KMS-11 (cell line): ENCODE data around the gene CDK6.
A peak's percentile ranks its signal among the peaks of the same experiment; 100 is the strongest.
"Not testable (repeated sequence)": the region's sequence is repeated elsewhere in the genome, so short reads cannot be mapped to it uniquely, and the experiment has no call there.

Source experiments
- H2AFZ ChIP-seq: fragments of 200-600 bp; sonication (generic); 2 replicates; pipeline ENCODE4 v1.6.1; 2016; ENCODE audit warnings: antibody characterized with exemption, mixed run types, low read depth
- H3K27ac ChIP-seq: fragments of 200-600 bp; sonication (generic); 2 replicates; pipeline ENCODE4 v1.6.1; 2016; ENCODE audit warnings: mild to moderate bottlenecking, mixed run types
- H3K27me3 ChIP-seq: fragments of 200-600 bp; sonication (generic); 2 replicates; pipeline ENCODE4 v1.6.1; 2017; ENCODE audit warnings: mild to moderate bottlenecking, low read depth, mixed run types, moderate library complexity; ENCODE audit not compliant: insufficient read depth
- H3K36me3 ChIP-seq: fragments of 200-600 bp; sonication (generic); 2 replicates; pipeline ENCODE4 v1.6.1; 2017; ENCODE audit warnings: mild to moderate bottlenecking, mixed run types; ENCODE audit not compliant: insufficient read depth
- H3K4me1 ChIP-seq: fragments of 200-600 bp; sonication (generic); 2 replicates; pipeline ENCODE4 v1.6.1; 2016; ENCODE audit warnings: mild to moderate bottlenecking, low read depth, mixed run types; ENCODE audit not compliant: poor library complexity, severe bottlenecking
- H3K4me2 ChIP-seq: fragments of 200-600 bp; sonication (generic); 2 replicates; pipeline ENCODE4 v1.7.0; 2016; ENCODE audit warnings: mild to moderate bottlenecking, mixed run types
- H3K4me3 ChIP-seq: fragments of 200-600 bp; sonication (generic); IDR thresholded peaks from 2 replicates; pipeline ENCODE4 v1.6.1; 2017; ENCODE audit warnings: low read depth, low read length, mixed read lengths; ENCODE audit not compliant: insufficient read depth
- H3K79me2 ChIP-seq: fragments of 200-600 bp; sonication (generic); 2 replicates; pipeline ENCODE4 v1.6.1; 2016; ENCODE audit warnings: low read depth, mixed run types; ENCODE audit not compliant: insufficient read depth
- H3K9ac ChIP-seq: fragments of 200-600 bp; sonication (generic); 2 replicates; pipeline ENCODE4 v1.6.1; 2016; ENCODE audit warnings: mild to moderate bottlenecking, mixed run types
- H4K20me1 ChIP-seq: fragments of 200-600 bp; sonication (generic); 2 replicates; pipeline ENCODE4 v1.6.1; 2016; ENCODE audit warnings: mild to moderate bottlenecking, mixed run types; ENCODE audit not compliant: insufficient read depth
- TF ChIP-seq, protein P1 (sequence below): fragments of 200-600 bp; sonication (generic); conservative IDR thresholded peaks from 2 replicates; pipeline ENCODE4 v1.6.1; 2017; ENCODE audit warnings: low read depth, mild to moderate bottlenecking, antibody characterized with exemption, low read length, moderate library complexity, mixed read lengths

The CDK6 gene

DNA sequence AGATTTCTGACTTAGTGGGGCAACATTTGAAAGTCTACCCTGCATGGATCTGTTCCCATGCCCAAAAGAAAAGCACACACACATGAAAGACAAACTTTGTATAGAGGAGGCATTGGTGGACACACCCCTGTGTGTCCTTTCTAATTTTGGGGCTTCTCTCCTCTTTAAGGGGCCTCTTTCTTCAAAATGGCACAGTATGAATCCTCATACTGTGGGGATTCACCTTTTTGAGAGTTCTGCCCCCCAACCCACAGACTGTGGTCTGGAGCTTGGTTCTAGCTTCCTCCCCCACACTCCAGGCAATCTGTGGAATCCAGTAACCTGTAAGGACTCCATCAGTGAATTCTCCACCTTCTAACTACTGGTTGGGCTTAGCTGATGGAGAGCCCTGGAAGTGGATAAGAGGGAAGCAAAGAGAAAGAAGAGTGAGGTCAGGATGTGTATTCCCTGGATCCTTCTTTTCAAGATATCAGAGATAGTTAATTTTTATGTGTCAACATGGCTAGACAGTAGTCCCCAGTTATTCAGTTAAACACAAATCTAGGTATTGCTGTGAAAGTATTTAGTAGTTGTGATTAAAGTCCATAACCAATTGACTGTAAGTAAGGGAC is 32.4 kb upstream of the CDK6 start:
- H3K4me2 ChIP-seq, result no peak overlapping the region
- H3K27me3 ChIP-seq, result no peaks in the 10 kb centered on the region
- no peaks in the 10 kb centered on the region for H4K20me1 ChIP-seq
- H3K79me2 ChIP-seq, result no peaks in the 10 kb centered on the region
- H3K9ac ChIP-seq, result no peak overlapping the region
- TF ChIP-seq, protein P1, sequence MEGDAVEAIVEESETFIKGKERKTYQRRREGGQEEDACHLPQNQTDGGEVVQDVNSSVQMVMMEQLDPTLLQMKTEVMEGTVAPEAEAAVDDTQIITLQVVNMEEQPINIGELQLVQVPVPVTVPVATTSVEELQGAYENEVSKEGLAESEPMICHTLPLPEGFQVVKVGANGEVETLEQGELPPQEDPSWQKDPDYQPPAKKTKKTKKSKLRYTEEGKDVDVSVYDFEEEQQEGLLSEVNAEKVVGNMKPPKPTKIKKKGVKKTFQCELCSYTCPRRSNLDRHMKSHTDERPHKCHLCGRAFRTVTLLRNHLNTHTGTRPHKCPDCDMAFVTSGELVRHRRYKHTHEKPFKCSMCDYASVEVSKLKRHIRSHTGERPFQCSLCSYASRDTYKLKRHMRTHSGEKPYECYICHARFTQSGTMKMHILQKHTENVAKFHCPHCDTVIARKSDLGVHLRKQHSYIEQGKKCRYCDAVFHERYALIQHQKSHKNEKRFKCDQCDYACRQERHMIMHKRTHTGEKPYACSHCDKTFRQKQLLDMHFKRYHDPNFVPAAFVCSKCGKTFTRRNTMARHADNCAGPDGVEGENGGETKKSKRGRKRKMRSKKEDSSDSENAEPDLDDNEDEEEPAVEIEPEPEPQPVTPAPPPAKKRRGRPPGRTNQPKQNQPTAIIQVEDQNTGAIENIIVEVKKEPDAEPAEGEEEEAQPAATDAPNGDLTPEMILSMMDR, result no peak
- no peaks in the 10 kb centered on the region for H3K4me1 ChIP-seq
- no peaks in the 10 kb centered on the region for H3K36me3 ChIP-seq
- H3K4me3 ChIP-seq, result no peak overlapping the region
- H2AFZ ChIP-seq, result no peak overlapping the region
- no peak overlapping the region for H3K27ac ChIP-seq

DNA sequence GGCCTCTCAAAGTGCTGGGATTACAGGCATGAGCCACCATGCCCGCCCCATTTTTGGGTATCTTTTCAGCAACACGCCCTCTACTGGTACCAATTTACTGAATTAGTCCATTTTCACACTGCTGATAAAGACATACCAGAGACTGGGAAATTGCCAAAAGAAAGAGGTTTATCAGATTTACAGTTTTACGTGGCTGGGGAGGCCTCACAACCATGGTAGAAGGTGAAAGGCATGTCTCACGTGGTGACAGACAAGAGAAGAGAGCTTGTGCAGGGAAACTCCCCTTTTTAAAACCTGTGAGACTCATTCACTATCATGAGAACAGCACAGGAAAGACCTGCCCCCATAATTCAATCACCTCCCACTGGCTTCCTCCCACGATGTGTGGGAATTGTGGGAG is 27.8 kb upstream of the CDK6 start:
- H3K9ac ChIP-seq, H2AFZ ChIP-seq, H3K79me2 ChIP-seq, H3K36me3 ChIP-seq, H3K4me2 ChIP-seq, H3K4me1 ChIP-seq, H3K4me3 ChIP-seq, H3K27me3 ChIP-seq, H3K27ac ChIP-seq, H4K20me1 ChIP-seq: not testable (repeated sequence)

DNA sequence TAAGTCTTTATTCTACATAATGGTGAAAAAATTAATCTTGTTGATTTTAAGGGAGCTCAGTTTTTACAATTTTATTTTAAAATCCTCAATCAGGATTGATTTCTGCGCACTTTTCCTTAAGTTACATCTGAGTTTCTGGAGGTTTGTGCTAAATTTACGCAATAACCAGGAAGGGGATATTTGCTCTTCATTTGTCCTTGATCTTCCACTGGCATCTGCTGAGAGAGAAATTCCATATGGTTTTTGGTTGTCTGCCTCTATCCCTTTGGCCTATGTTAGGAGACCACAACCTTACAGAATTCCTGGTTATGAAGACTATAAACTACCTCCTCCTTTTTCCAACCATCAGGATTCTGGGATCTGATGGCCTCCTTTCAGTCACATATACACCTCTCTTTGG is 20.1 kb upstream of the CDK6 start:
- H3K4me3 ChIP-seq, result no peak overlapping the region
- H2AFZ ChIP-seq, result no peak overlapping the region
- no peak overlapping the region for H3K9ac ChIP-seq
- H3K27me3 ChIP-seq, result no peaks in the 10 kb centered on the region
- TF ChIP-seq, protein P1, result no peak
- H3K36me3 ChIP-seq, result no peaks in the 10 kb centered on the region
- no peaks in the 10 kb centered on the region for H3K79me2 ChIP-seq
- H3K27ac ChIP-seq, result no peak overlapping the region
- no peaks in the 10 kb centered on the region for H4K20me1 ChIP-seq
- no peak overlapping the region for H3K4me2 ChIP-seq
- peaks cover 15% of the 10 kb centered on the region for H3K4me1 ChIP-seq

DNA sequence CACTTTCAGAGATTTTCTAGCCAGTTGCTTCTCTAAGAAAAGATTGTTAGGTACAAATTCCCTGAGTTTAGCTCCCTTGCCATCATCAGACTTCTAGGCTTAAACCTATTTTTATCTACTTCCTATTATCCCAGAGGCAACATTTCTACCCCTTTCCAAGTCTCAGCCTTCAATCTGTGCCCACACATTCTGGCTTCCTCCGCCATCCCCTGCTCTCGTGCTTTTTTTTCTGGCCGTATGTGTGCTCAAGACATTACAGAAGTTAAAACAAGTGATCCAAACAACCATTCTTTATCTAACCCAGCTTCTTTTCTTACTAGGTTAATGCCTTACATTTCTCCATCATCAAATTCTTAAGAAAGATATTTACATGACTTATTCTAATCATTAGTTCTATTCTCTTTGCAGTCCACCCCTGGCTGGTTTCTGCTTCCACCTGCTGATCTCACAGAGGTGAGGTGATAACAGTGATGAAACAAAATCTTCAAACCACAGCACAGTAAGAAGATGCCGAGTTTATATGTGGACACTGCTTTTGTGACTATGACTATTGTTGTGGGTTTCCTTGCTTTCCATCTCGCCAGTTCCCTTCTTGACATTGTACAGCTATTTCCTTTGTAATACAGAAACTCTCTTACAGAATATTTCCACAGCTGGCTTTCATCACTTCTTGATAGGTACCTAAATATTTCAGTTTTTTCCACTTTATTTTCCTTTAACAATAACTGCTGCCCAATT is 18.3 kb upstream of the CDK6 start:
- H2AFZ ChIP-seq, result no peak overlapping the region
- H3K4me2 ChIP-seq, result peak overlapping the region; percentile 22; the same call in 1 of the 2 replicates
- H3K4me1 ChIP-seq, result peaks cover 15% of the 10 kb centered on the region
- no peaks in the 10 kb centered on the region for H3K79me2 ChIP-seq
- no peak overlapping the region; the same call in 1 of the 2 replicates for H3K27ac ChIP-seq
- no peak overlapping the region for H3K9ac ChIP-seq
- TF ChIP-seq, protein P1, result no peak
- no peaks in the 10 kb centered on the region for H3K36me3 ChIP-seq
- H4K20me1 ChIP-seq, result no peaks in the 10 kb centered on the region
- no peak overlapping the region for H3K4me3 ChIP-seq
- H3K27me3 ChIP-seq, result no peaks in the 10 kb centered on the region

DNA sequence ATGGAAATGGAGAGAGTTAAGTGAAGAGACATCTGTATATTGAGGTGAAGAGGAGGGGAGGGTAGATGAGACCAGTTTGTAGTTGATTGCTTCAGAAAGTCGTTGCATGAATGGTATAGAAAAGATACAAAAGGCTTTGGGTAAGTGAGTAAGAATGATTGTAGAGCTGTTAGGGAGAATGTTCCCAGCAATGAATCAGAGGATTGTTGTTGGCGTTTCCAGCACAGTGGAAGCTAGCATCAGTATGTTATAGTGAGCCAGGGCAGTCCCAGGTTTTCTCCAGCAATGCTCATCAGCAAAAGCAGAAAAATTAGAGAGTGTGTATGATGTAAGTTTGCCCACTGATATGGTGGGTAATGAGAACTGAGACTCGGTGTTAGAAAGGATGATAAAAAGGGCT is 15.4 kb upstream of the CDK6 start:
- H3K27me3 ChIP-seq, result no peaks in the 10 kb centered on the region
- no peak overlapping the region for H3K4me2 ChIP-seq
- no peaks in the 10 kb centered on the region for H4K20me1 ChIP-seq
- H3K4me3 ChIP-seq, result no peak overlapping the region
- H2AFZ ChIP-seq, result no peak overlapping the region
- no peak overlapping the region for H3K27ac ChIP-seq
- TF ChIP-seq, protein P1, result no peak
- H3K36me3 ChIP-seq, result no peaks in the 10 kb centered on the region
- H3K9ac ChIP-seq, result no peak overlapping the region
- no peaks in the 10 kb centered on the region for H3K79me2 ChIP-seq
- H3K4me1 ChIP-seq, result peaks cover 15% of the 10 kb centered on the region
